OCI-LY7 (cell line): ENCODE measurements around the gene CWC25. TPM values are rescaled to one million over a fixed set of nuclear protein-coding genes. Genes with fewer than 3 reads are reported as not detected.
"Not testable (repeated sequence)": the region's sequence is repeated elsewhere in the genome, so short reads cannot be mapped to it uniquely, and the experiment has no call there.

Experiments used
- BruUV-seq: library from RNA; stranded (reverse); fragments of 400-500 nt; replicated peaks from 2 replicates; lab custom pipeline; 2021; lab: Mats Ljungman, UMichigan
- CTCF ChIA-PET: fragments of 300-600 bp; sonication (Branson Sonifier 250); formaldehyde crosslinking; loops from one replicate; lab custom pipeline; 2022; ENCODE audit warnings: antibody characterized with exemption; ENCODE audit not compliant: unreplicated experiment; lab: Charles Lee
- POLR2A ChIA-PET: fragments of 300-600 bp; sonication (Branson Sonifier 250); formaldehyde crosslinking; loops from one replicate; lab custom pipeline; 2022; ENCODE audit warnings: antibody characterized with exemption; lab: Charles Lee
- DNase-seq: peaks from one replicate; pipeline ENCODE4 v3.0.0-alpha.2; 2015; ENCODE audit warnings: low spot score
- H2AFZ ChIP-seq: fragments of 200-600 bp; sonication (generic), shearing (Covaris generic); 2 replicates; pipeline ENCODE4 v1.6.1; 2014; ENCODE audit warnings: mild to moderate bottlenecking, antibody characterized with exemption, low read length, moderate library complexity
- H3K27ac ChIP-seq: fragments of 200-600 bp; sonication (generic); 2 replicates; pipeline ENCODE4 v1.5.1; 2014; ENCODE audit warnings: mixed run types, low read depth, mild to moderate bottlenecking, moderate library complexity, low read length, inconsistent platforms; ENCODE audit not compliant: poor library complexity, severe bottlenecking
- H3K36me3 ChIP-seq: fragments of 200-600 bp; sonication (generic); 2 replicates; pipeline ENCODE4 v1.6.1; 2014; ENCODE audit warnings: mild to moderate bottlenecking, antibody characterized with exemption, low read length, moderate library complexity, mixed read lengths; ENCODE audit not compliant: insufficient read depth
- H3K4me1 ChIP-seq: fragments of 200-600 bp; sonication (generic); 2 replicates; pipeline ENCODE4 v1.5.1; 2014; ENCODE audit warnings: mild to moderate bottlenecking, low read length; ENCODE audit not compliant: insufficient read depth, poor library complexity, severe bottlenecking
- H3K4me2 ChIP-seq: fragments of 200-600 bp; sonication (generic); 2 replicates; pipeline ENCODE4 v1.6.1; 2014; ENCODE audit warnings: mild to moderate bottlenecking, low read length
- H3K4me3 ChIP-seq: fragments of 200-600 bp; sonication (generic); 2 replicates; pipeline ENCODE4 v1.5.1; 2014; ENCODE audit warnings: mild to moderate bottlenecking, low read depth, low read length; ENCODE audit not compliant: poor library complexity, severe bottlenecking
- H3K79me2 ChIP-seq: fragments of 200-600 bp; sonication (generic); 2 replicates; pipeline ENCODE4 v1.6.1; 2016; ENCODE audit warnings: low read depth, mild to moderate bottlenecking, low read length, moderate library complexity, mixed read lengths; ENCODE audit not compliant: insufficient read depth
- H3K9me2 ChIP-seq: fragments of 200-600 bp; sonication (generic); 2 replicates; pipeline ENCODE4 v1.6.1; 2016; ENCODE audit warnings: mild to moderate bottlenecking, low read length, mixed read lengths; ENCODE audit not compliant: insufficient read depth
- H3K9me3 ChIP-seq: fragments of 200-600 bp; sonication (generic); 2 replicates; pipeline ENCODE4 v1.6.1; 2014; ENCODE audit warnings: mild to moderate bottlenecking, mixed run types, low read length, mixed read lengths
- H4K20me1 ChIP-seq: fragments of 200-600 bp; sonication (generic); 2 replicates; pipeline ENCODE4 v1.6.1; 2014; ENCODE audit warnings: mild to moderate bottlenecking, antibody characterized with exemption, low read length, moderate library complexity, mixed read lengths; ENCODE audit not compliant: insufficient read depth
- EZH2phosphoT487 ChIP-seq: fragments of 200-600 bp; sonication (generic); IDR thresholded peaks from 2 replicates; pipeline ENCODE4 v1.6.1; 2018; ENCODE audit warnings: low read depth, borderline replicate concordance, mild to moderate bottlenecking, mixed run types, antibody characterized with exemption, low read length, moderate library complexity, mixed read lengths
- intact Hi-C: fragments of 100-400 bp; cut with micrococcal nuclease; formaldehyde crosslinking; loops from one replicate; pipeline ENCODE4 v1.10.0; 2022; ENCODE audit not compliant: unreplicated experiment
- total RNA-seq, 2 experiments: library from RNA; depleted of rRNA in 1 of 2; stranded (reverse); fragments of >200 nt in 1 of 2; shearing (Covaris generic) in 1 of 2; gene quantifications; 2 replicates each; pipeline ENCODE4 v1.2.3, GENCODE V29; 2014 to 2022
- TF ChIP-seq, protein P1 (sequence below): fragments of 200-600 bp; sonication (generic); conservative IDR thresholded peaks from 2 replicates; pipeline ENCODE4 v1.5.1; 2014; ENCODE audit warnings: mild to moderate bottlenecking, antibody characterized with exemption, low read length, moderate library complexity, mixed read lengths

Gene CWC25
- total RNA-seq, 2 experiments from 2014 or later: 22.2 to 26.8 TPM

DNA sequence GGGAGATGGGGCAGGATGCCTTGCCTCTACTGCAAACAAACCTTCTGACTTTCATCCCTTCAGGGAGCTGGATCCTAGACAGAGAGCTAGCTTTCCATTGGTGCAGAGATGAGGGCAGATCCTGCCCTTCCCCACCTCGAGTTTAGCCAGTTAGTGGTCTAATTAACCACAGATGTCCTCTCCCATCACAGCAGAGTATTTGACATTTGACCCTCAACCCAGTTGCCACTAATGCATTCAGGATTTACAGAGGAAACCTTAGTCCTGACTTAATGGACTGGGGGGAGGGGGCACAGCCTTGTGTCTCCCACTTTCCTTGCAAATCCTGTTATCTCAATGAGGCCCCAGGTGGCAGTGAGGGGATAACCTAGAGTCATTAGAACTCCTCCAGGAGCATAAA, 35.9 kb downstream of the CWC25 start:
- H3K27ac ChIP-seq: no peak overlapping the region
- H2AFZ ChIP-seq: no peak overlapping the region
- ChIA-PET POLR2A (no interaction called here), CTCF (no interaction called here)
- no peak overlapping the region for H3K4me3 ChIP-seq
- no peaks in the 10 kb centered on the region for H3K9me3 ChIP-seq
- H4K20me1 ChIP-seq: no peaks in the 10 kb centered on the region
- peaks cover 23% of the 10 kb centered on the region for H3K36me3 ChIP-seq
- no peak overlapping the region for H3K4me2 ChIP-seq
- no peaks in the 10 kb centered on the region for H3K9me2 ChIP-seq
- intact Hi-C loops: no loop called here
- no TSS peak for BruUV-seq
- no peaks in the 10 kb centered on the region for H3K4me1 ChIP-seq
- H3K79me2 ChIP-seq: 0 out of 2 replicates have a peak, but pooled peaks cover 7% of the 10 kb centered on the region
- no peak for TF ChIP-seq EZH2phosphoT487
- no peak for DNase-seq

DNA sequence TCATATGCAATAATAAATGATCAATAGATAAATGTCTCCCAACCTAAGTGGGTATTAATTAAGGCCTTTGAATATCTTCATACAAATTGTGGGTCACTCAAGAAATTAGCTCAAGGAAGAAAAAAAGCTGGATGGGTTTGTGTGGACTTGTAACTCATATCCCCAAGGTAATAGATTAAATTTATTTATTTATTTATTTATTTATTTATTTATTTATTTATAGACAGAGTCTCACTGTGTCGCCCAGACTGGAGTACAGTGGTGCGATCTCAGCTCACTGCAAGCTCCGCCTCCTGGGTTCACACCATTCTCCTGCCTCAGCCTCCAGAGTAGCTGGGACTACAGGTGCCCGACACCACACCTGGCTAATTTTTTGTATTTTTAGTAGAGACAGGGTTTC, 37.1 kb downstream of the CWC25 start:
- H3K9me2 ChIP-seq, DNase-seq, H4K20me1 ChIP-seq, H3K27ac ChIP-seq, H3K4me2 ChIP-seq, CTCF ChIA-PET, H3K4me3 ChIP-seq, H3K9me3 ChIP-seq, intact Hi-C loops, POLR2A ChIA-PET, H3K4me1 ChIP-seq, H2AFZ ChIP-seq, BruUV-seq, H3K79me2 ChIP-seq: not testable (repeated sequence)
- peaks cover 33% of the 10 kb centered on the region for H3K36me3 ChIP-seq

DNA sequence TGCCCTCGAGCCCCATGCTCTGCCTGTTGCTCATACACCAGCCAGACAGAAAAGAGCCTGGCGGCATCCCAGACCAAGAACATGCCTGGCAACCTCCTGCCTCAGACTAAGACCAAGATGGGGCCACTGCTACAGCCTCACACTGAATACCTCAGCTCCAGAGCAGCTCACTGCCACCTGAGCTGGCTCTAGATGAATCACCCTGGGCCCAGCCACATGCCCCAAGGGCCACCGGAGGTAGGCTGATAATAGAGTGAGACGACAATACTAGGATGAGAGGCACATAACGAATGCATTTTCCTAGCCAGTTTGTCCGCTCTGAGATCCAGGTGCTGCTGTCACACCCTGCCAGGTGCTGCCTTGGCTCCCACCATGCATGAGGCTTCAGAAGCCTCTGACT, 38.7 kb downstream of the CWC25 start:
- Histone ChIP-seq H2AFZ (no peak overlapping the region), H3K4me2 (no peak overlapping the region), H3K27ac (no peak overlapping the region), H3K79me2 (no peaks in the 10 kb centered on the region), H4K20me1 (no peaks in the 10 kb centered on the region), H3K36me3 (peaks cover 43% of the 10 kb centered on the region), H3K4me1 (no peaks in the 10 kb centered on the region), H3K4me3 (no peak overlapping the region), H3K9me3 (no peaks in the 10 kb centered on the region), H3K9me2 (no peaks in the 10 kb centered on the region)
- DNase-seq: no peak
- intact Hi-C loops: no loop called here
- ChIA-PET CTCF (no interaction called here), POLR2A (no interaction called here)
- BruUV-seq: no TSS peak
- TF ChIP-seq, protein P1, sequence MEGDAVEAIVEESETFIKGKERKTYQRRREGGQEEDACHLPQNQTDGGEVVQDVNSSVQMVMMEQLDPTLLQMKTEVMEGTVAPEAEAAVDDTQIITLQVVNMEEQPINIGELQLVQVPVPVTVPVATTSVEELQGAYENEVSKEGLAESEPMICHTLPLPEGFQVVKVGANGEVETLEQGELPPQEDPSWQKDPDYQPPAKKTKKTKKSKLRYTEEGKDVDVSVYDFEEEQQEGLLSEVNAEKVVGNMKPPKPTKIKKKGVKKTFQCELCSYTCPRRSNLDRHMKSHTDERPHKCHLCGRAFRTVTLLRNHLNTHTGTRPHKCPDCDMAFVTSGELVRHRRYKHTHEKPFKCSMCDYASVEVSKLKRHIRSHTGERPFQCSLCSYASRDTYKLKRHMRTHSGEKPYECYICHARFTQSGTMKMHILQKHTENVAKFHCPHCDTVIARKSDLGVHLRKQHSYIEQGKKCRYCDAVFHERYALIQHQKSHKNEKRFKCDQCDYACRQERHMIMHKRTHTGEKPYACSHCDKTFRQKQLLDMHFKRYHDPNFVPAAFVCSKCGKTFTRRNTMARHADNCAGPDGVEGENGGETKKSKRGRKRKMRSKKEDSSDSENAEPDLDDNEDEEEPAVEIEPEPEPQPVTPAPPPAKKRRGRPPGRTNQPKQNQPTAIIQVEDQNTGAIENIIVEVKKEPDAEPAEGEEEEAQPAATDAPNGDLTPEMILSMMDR: no peak
- TF ChIP-seq EZH2phosphoT487: no peak

DNA sequence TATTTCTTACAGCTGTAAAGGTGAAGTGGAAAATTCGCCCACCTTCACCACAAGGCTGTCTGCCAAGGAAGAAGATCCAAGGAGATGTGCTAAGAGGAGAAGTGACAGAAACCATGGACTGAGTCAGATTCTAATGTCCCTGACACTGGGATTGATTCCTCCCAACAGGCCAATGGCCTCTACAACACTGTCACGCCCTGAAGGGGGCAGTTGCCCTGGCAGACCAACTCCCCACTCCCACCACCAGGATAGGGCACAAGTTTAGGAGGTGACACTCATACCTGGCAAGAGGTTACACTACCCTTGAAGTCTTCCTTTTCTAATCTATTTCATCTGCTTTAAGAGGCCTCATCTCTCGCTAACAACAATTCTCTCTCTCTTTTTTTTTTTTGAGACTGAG, 41.9 kb downstream of the CWC25 start:
- no peak overlapping the region for H3K4me3 ChIP-seq
- H3K79me2 ChIP-seq: no peaks in the 10 kb centered on the region
- no peak for DNase-seq
- no TSS peak for BruUV-seq
- H3K9me3 ChIP-seq: no peaks in the 10 kb centered on the region
- intact Hi-C loops: no loop called here
- H3K9me2 ChIP-seq: no peaks in the 10 kb centered on the region
- H3K4me1 ChIP-seq: no peaks in the 10 kb centered on the region
- CTCF ChIA-PET: no interaction called here
- TF ChIP-seq EZH2phosphoT487: no peak
- TF ChIP-seq, protein P1: no peak
- no peak overlapping the region for H3K27ac ChIP-seq
- H2AFZ ChIP-seq: no peak overlapping the region
- POLR2A ChIA-PET: no interaction called here
- no peak overlapping the region for H3K4me2 ChIP-seq
- no peaks in the 10 kb centered on the region for H4K20me1 ChIP-seq
- peaks cover 75% of the 10 kb centered on the region for H3K36me3 ChIP-seq
